ENCODE data around the gene TBCD.
"Not testable (repeated sequence)": the region's sequence is repeated elsewhere in the genome, so short reads cannot be mapped to it uniquely, and the experiment has no call there.

The TBCD gene

DNA sequence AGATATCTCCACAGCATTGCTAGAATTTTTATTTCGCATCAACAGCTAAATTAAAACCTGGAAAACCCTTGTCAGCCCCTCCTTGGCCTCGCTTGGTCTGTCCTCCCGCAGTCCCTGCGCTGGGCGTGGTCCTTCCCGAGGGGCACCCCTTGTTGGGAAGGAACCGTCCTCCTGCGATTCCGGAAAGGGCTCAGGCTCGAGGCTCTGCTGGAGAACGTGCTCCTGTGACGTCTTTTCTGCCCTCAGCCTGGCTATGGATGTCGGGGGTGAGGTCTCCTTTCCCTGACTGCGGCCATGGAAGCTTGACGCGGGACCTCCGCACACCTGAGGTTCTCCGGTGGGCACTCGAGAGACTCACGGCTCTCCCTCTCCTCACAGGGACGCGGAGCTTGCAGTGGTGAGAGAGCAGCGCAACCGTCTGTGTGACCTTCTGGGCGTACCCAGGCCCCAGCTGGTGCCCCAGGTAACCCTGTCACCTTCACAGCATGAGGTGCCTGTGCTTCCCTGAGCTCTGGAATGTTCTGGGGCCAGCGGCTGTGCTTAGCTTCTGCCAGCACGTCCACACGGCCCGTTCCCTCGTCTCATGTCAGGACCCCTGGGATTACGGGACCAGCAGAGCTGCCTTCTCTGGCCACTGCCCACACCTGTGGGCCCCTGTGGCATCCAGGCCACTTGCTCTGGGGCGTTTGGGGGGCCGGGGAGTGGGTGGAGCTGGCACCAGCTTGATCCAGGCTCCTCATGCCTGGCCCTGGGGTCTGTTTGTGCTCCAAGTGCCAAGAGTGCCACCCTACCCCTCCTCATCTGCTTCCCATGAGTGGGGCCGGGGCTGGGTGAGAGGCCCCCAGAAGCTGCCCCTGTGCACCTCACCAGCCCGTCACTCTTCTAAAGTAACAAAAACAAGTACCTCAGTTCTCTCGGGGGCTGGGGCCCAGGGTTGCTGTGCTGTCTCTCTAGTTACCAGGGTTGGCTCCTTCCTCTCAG is 189.4 kb downstream of the TBCD start:
- peak; percentile 9 for DNase-seq

DNA sequence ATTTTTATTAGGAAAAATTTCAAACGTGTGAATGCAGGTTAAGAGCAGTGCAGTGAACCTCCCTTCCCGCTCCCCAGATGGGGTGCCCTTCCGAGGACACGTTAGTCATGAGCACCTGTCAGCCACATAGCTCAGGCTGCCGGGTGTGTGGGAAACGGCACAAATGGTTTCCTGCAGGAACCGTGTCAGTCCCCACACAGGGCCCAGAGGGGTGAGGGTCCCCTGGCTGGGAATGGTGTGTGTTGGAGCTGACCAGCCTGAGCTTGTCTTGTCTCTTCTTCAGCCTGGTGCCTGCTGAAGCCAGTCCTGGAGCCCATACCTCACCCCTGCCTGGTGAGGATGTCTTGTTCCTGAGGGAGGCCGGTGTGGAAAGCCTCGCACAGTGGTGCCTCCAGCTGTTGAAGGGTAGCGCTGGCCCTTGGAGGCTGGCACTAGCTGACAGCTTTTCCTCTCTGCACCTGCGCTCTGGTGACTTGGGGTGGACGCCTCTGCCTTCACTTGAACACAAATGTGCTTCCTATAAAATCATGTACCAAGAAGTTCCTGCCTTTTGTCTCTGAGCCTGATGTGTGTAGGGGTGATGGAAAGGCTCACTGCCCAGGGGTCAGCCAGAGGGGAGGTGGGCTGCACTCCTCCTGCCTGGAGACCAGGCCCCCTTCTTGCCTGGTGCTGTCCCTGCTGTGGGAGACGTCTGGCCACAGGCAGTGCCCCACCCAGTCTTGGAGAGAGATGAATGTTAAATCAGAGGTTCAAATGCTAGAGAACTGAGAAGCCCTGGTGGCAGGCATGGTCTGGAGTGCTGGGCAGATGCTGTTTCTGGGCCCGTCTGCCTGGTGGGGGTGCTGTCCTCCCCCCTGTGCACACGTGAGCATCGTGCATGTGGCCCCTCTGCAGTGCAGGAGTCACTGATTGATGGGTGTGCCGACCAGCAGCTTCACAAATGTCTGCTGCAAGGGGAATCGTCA is 190.6 kb downstream of the TBCD start:
- peak; percentile 8 for DNase-seq

DNA sequence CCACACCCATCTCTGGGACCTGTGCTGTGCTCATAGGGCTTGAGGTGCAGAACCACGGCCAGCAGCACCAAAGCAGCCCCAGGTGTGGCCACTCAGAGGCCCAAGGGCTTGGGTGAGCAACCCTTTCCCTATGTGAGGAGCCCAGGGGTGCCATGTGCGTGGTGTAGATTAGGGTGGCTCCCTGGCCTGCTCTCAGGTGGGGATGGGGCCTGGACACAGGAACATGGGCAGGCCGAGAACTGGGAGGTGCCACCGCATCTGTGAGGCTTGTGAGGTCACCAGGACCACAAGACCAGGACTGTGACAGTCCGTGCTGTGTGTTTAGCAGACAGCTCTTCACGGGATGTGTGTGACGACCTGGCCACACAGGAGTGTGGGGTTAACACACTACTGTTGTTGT is 191.5 kb downstream of the TBCD start:
- peak; percentile 5 for DNase-seq

DNA sequence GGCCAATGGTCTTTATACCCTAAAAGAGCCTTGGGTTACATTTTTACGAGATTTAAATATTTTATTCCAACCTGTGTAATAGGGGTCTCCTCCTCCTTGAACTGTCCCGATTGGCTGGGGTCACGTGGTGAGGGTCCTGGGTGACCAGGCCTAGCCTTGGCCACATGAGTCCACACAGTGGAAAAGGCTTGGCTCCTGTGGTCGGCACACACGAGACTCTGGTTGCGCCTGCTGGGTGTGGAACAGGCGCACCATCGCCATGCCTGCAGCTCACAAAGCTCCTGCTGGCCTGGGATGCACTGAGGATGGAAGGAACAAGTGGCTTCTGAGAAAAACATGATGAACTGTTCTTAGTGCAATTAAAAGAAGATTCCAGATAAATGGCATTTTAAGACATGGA is 191.9 kb downstream of the TBCD start:
- DNase-seq, result peak; percentile 6

DNA sequence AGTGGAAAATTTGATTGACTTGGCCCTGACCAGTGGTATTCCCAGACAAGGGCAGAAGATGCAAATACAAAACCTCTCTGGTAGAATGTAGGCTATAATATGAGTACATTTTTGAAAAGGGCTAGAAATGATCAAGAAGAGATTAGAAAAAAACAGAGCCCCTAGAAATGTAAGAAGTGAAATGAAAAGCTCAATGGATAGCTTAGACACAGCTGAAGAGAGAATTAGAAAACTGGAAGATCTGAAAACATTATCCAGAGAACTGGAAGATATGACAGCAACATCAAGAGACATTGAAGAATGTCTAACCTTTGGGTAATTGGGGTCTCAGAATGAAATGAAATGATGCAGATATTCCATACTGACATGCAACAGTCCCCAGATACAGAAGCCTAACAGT is 193.1 kb downstream of the TBCD start:
- no peak for DNase-seq

DNA sequence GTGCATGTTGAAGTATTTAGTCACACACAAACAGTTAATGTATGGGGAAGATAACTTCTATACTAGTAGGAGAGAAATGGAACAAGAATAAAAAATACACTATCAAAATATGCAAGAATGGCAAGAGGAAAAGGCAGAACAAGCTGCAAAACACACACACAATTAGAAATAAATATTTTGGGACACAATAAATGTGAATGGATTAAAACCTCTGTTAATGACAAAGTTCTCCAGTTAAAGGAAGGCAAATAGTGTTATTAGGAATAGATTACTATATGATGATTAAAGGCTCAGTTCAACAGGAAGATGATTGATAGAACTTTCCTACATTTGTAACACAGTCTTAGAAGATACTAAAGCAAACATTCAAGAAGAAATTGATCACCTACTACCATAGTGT is 194.2 kb downstream of the TBCD start:
- no peak for DNase-seq

DNA sequence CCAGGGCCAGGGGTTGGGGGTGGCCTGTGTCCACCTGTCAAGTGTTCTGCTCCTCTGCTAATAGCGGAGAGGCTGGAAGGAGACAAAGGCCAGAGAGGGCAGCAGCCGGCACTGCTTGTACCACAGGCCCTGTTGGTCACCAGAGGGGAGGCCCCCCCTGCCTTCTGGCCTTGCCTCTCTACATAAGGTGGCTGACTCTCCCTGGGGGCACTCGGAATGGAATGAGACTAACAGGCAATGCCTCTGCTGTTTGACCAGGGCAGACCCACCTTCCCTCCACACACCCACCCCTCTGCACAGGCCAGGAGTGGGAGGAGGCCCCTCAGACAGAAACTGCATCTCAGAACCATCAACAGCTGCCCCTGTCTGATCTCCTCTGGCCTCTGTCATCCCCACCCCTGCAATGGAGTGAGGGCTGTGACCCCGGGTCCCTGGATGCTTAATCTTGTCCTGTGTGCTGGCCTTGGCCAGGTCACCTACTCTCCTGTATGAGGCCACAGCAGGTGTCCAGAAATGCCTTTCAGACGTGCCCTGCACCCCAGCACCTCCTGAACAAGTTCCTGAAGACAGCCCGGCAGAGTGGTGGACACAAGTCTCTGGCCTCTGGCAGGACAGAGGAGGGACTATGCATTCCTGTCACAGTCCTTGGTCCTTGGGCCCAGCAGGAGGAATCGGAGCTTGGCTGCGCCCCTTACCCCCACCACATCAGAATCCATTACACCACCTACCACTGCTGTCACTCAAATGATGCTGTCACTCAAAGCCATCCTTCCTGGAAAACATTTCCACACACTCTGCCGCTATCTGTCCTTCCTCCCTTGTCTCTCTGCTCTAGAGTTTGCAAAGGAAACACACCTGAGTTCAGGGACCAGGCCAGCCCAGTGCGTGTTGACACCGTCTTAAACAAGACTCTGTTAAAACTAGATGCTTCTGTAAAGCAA is 195.5 kb downstream of the TBCD start:
- peak; percentile 10 for DNase-seq

DNA sequence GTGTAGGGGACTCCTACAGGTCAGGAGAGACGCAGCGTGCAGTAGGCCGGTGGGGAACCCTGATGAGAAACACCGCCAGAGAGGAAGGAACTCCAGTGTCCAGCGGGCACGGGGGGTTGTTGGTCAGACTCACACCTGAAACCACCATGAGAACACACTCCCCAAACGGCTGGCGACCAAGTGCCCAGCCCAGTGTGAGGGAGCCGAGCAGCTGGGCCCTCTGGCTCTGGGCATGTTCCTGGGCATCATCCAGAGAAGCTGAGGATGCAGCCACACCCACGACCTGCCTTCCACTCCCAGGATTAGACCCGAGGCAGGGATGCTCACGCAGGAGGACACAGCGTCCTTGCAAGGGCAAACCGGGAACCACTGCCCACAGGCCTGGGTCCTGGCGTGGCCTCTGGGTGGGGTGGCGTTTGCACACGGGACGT is 196.2 kb downstream of the TBCD start:
- DNase-seq, result peak; percentile 8

DNA sequence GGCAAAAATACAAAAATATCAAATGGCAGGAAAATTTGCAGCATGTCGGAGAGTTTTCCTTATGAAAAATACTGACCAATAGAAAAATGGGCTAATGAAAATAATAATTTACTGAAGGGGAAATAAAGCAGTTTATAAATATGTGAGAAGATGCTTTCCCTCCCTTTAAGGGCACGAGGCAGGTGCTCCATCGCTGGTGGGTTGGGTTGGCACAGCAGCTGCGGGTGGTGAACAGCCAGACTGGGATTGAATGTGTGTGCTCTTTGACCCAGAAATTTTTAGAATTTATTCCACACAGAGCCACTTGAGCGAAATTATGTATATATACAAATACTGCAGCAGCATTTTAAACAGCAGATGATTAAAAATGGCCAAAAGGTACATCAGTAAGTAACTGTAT is 197.1 kb downstream of the TBCD start:
- DNase-seq, result no peak

DNA sequence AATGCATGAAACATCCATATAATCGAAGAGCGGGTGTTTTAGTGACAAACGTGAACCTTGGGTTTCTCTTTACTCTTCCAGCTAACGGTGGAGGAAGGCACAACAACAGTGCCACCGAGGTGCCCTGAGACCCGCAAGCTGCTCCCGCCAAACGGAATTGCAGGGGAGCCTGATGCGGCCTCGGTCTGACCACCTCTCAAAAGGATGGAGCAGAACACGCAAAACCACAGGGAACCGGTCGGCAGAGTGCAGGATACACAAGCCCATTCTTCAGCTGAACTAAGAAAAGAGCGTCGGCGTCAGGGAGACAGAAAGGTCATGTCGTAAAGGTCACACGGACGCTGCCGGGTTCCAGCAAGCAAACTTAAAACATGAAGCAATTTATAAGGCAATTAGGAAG is 197.5 kb downstream of the TBCD start:
- DNase-seq, result peak; percentile 9

DNA sequence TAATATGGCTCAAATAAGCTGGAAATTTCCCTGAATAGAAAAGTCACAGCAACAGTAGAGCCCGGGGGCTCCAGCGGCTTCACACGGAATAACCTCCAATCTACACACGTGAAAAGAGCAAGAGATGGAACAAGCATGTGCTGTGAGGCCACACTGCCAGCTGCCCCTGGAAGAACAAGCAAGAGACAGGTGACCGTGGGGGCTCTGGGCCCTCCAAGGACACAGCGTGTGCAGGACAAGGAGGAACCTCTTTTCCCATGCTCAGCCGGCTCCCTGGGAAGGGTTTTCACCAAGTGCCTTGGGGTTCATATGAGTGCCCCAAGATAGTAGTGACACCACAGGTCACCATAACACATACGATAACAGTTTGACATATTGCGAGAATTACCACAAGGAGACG is 198.1 kb downstream of the TBCD start:
- DNase-seq, result peak; percentile 7

DNA sequence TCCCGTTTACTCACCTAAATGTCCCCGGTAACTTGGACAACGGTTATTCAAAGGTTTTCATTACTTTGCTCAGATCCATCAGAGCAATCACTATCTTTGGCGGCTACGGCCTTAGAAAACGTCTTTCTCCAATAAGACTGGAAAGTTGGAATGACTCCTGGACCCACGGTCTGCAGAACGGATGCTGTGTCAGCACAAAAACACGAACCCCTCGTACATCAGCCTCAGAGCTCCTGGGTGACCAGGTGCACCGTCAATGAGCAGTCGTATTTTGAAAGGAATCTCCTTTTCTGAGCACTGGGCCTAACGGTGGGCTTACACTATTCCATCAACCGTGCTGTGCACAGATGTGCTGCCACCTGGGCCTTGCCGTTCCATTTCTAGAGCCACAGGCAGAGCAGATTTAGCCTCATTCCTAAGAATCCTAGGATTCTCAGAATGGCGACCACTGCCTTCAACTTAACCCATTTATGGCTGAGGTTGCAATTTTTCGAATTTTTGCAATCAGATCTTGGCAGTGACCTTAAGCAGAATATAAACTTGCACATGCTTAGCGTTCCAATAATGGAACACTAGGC is 198.7 kb downstream of the TBCD start:
- DNase-seq, result peak; percentile 0

DNA sequence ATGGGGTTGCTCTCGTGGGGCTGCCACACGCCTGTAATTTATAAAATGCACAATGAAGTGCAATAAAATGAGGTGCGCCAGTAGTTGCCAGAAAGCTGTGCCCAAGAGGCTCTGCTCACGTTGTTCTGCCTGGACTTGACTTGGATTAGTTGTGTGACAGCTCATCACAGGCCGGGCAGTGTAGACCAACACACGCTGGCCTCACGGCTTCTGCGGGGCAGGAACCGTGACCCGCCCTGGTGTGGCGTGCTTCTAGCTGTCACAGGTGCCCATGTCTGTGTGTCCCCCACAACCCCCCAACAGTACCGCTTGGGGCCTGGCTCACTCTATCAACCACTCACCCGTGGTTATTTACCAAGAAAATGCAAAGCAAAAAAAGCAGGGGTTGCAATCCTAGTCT is 200.2 kb downstream of the TBCD start:
- DNase-seq, result peak; percentile 5

DNA sequence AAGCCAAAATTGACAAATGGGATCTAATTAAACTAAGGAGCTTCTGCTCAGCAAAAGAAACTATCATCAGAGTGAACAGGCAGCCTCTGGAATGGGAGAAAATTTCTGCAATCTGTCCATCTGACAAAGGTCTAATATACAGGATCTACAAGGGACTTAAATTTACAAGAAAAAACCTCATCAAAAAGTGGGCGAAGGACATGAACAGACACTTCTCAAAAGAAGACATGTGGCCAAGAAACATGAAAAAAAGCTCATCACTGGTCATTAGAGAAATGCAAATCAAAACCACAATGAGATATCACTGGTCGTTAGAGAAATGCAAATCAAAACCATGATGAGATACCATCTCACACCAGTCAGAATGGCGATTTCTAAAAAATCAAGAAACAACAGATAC is 203.2 kb downstream of the TBCD start:
- DNase-seq, result not testable (repeated sequence)

DNA sequence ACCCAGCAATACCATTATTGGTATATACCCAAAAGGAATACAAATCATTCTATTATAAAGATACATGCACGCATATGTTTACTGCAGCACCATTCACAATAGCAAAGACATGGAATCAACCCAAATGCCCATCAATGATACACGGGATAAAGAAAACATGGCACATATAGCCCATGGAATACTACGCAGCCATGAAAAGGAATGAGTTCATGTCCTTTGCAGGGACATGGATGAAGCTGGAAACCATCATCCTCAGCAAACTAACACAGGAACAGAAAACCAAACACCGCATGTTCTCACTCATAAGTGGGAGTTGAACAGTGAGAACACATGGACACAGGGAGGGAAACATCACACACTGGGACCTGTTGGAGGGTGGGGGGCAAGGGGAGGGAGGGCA is 203.8 kb downstream of the TBCD start:
- not testable (repeated sequence) for DNase-seq

DNA sequence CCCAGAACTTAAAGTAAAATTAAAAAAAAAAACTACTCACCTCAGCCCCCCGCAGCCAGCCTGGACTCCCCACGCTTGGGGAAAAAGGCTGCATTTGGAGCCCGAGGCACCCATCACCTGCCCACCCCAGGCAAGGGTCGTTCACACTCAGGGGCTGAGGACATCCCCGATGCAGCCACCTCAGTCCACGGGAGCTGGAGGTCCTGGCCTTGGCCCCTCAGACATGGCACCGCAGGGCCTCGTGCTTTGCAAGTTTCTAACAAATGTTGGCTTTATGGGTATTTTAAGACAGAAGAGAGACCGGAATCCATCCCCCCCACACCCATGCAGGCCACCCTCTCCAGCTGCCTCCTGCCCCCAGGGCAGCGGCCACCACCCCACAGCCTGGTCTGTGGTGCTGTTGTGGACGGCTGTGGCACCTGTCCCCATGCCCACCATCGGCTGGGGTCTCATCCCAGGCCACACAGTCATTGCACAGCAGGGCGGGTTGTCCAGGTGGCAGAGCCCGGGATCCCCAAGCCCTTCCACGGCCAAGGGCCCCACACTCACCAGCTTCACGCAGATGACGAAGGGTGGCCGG is 204.4 kb downstream of the TBCD start:
- peak; percentile 10 for DNase-seq

DNA sequence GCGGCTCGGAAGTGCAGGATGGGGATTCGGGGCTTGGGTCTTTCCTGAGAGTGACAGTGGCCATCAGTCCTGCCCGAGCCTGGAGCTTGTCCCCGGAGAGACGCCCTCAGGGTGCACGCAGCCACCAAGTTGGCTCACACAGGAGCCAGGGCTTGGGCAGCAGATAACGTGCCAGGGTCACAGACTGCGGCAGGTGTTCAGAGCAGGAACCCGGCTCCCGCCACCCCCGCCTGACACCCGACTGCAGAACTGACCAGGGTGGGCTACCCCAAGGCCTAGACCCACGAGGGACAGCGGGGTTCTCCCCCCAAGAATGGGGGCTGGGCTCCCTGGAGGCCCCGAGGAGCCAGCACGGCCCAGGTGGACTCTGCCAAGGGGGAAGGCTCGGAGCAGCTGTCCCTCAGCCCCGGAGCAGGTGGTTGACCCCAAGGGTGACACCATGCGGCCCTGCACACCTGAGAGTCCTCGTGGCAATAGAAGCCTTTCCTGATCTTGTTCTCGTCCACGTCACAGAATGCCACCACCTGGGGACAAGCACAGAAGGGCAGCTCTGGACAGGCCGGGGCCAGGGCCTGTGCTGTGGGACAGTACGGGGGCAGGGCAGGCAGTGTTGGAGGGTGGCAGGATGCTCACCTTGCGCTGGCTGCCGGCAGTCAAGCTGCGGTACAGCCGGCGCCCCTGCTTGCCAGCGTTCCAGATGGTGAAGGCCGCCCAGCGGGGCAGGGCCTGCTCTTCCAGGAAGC is 205.0 kb downstream of the TBCD start:
- peak; percentile 9 for DNase-seq

DNA sequence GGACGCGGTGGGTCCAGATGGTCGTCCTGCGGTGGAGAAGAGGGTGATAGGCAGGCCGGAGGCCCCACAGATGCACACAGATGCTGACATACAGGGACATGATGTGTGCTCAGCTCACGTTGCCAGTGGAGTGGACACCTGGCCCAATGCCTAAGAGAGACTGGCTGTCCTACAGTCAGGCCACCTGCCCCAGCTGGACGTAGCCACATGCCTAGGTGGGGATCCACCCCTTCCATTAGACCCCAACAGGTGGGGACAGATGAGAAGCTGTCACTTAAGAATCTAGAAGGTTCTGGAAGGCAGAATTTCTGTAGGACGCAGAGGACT is 205.6 kb downstream of the TBCD start:
- DNase-seq, result no peak

DNA sequence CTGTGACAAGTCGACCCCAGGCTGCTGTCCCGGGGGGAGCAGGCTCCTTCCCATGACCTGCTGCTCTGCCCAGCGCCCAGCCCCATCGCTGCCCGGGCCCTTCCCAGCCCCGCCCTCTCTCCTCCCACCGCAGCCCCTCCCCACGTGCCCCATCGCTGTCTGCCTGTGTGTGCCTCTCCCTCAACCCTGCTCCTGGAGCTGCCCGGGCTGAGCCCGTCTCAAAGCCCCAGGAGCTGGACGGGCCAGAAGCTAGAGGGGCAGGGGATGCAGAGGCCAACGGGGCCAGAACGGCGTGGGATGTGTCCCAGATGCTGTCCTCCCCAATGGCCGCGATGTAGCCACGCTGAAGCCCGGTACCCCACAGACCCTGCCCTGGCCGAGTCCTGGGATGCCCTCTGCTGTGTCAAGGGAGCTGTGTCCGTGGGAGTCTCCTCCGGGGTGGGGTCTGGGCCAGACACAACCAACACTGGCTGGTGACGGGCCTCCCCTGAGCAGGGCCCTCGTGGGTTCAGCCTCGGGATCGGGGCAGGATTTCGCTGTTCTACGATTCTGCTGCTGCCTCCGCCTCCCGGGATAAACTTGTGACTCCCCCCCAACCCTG is 206.2 kb downstream of the TBCD start:
- peak; percentile 11 for DNase-seq

DNA sequence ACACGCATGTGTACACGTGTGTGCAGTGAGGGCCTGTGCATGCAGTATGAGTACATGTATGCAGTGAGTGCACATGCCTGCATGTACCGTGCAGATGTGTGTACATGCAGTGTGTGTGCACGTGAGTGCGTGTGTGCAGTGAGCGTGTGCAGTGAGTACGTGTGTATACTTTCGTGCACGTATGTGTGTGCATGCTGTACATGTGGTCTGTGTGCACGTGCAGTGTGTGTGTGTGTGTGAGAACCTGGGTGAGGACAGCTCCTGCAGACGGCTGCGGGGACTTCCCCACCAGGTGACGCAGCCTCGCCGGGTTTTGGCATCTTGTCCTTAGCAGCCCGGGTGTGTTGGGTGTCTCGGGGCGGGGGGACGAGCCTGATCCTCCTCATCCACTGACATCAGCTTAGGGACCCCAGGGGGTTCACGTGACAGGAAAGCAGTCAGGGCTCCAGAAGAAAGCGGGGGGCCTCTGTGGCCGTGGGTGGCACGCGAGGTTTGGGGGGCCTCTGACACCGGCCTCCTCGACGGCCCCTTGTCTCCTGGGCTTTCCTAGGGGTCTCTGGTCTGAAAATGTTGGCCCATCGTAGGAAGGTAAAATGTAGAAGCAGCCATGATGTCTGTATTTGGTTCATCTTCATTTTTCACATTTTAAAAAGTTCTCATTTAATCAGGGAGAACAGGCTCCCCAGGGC is 207.5 kb downstream of the TBCD start:
- peak; percentile 4 for DNase-seq

All from activated CD8-positive, alpha-beta memory T cell treated with anti-CD3 and anti-CD28 coated beads, Interleukin-2, amount 50 U/mL, for 4 hours (primary cell).